ENCODE data around the gene EAF1.

DNA sequence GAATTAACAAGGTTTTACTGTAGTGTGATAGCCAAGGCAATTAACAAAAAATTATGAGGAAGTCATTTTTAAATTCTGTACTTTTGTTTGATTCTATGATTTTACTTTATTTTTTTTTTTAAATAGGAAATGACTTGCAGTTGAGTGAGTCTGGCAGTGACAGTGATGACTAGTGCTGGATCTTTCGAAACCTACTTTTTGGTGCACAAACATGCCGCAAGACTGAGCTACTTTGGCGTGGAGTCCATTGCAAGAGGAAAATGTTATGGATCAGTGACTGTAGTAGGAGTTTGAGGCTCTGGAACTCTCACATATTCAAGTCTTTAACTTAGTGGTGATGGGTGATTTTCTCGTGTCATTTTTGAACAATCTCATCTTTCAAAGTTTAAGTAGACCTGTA is 11.6 kb downstream of the EAF1 start:
- TF ChIP-seq CTCF (IDR thresholded peaks at IDR 0.05): no peak
- TF ChIP-seq POLR2A (IDR thresholded peaks at IDR 0.05): no peak

Data from lower leg skin (tissue), 3 donors.